Neural cell (in vitro differentiated cells): ENCODE data around the gene NUDT1. TPM values are rescaled to one million over a fixed set of nuclear protein-coding genes. Genes with fewer than 3 reads are reported as not detected.

Experiments
- H2AFZ ChIP-seq: fragments of 200-600, 300-800 bp; sonication (generic), shearing (Covaris generic); 2 replicates; pipeline ENCODE4 v1.6.0; 2014; ENCODE audit warnings: low read depth, mild to moderate bottlenecking, antibody characterized with exemption, low read length, moderate library complexity
- H3F3A ChIP-seq: fragments of 200-600 bp; shearing (Covaris generic); 2 replicates; pipeline ENCODE4 v1.6.1; 2016; ENCODE audit warnings: mild to moderate bottlenecking, moderate library complexity, mixed read lengths, antibody characterized with exemption, low read length; ENCODE audit not compliant: insufficient read depth, poor library complexity, severe bottlenecking
- H3K27ac ChIP-seq: fragments of 200-600, 300-800 bp; sonication (generic), shearing (Covaris generic); 2 replicates; pipeline ENCODE4 v1.5.1; 2014; ENCODE audit warnings: mild to moderate bottlenecking, low read length, moderate library complexity
- H3K27me3 ChIP-seq: fragments of 300-800, 200-600 bp; sonication (generic), shearing (Covaris generic); 2 replicates; pipeline ENCODE4 v1.6.0; 2014; ENCODE audit warnings: mild to moderate bottlenecking, low read depth, low read length, moderate library complexity; ENCODE audit not compliant: insufficient read depth
- H3K36me3 ChIP-seq: fragments of 300-800, 200-600 bp; sonication (generic), shearing (Covaris generic); 2 replicates; pipeline ENCODE4 v1.5.1; 2014; ENCODE audit warnings: mild to moderate bottlenecking, antibody characterized with exemption, low read length, moderate library complexity; ENCODE audit not compliant: insufficient read depth
- H3K4me2 ChIP-seq: fragments of 300-800, 200-600 bp; sonication (generic), shearing (Covaris generic); 2 replicates; pipeline ENCODE4 v1.6.0; 2014; ENCODE audit warnings: mild to moderate bottlenecking, low read length
- H3K4me3 ChIP-seq: fragments of 300-800, 200-600 bp; sonication (generic), shearing (Covaris generic); 2 replicates; pipeline ENCODE4 v1.5.1; 2014; ENCODE audit warnings: mild to moderate bottlenecking, low read length, moderate library complexity
- H3K79me2 ChIP-seq: fragments of 200-600 bp; shearing (Covaris generic); replicated peaks from 2 replicates; pipeline ENCODE4 v1.6.0; 2014; ENCODE audit warnings: mild to moderate bottlenecking, low read length, moderate library complexity; ENCODE audit not compliant: insufficient read depth
- H3K9ac ChIP-seq: fragments of 300-800, 200-600 bp; sonication (generic), shearing (Covaris generic); 2 replicates; pipeline ENCODE4 v1.6.1; 2016; ENCODE audit warnings: mild to moderate bottlenecking, low read length, mixed read lengths
- H3K9me2 ChIP-seq: fragments of 200-600 bp; shearing (Covaris generic); 2 replicates; pipeline ENCODE4 v1.6.1; 2016; ENCODE audit warnings: mild to moderate bottlenecking, low read length, mixed read lengths; ENCODE audit not compliant: insufficient read depth
- H3K9me3 ChIP-seq: fragments of 200-600, 300-800 bp; sonication (generic), shearing (Covaris generic); 2 replicates; pipeline ENCODE4 v1.6.1; 2016; ENCODE audit warnings: mild to moderate bottlenecking, mixed run types, low read length, moderate library complexity, mixed read lengths
- H4K20me1 ChIP-seq: fragments of 200-600 bp; shearing (Covaris generic); 2 replicates; pipeline ENCODE4 v1.6.1; 2016; ENCODE audit warnings: mild to moderate bottlenecking, mixed run types; ENCODE audit not compliant: insufficient read depth
- EP300 ChIP-seq: fragments of 450-650 bp; conservative IDR thresholded peaks from 2 replicates; pipeline ENCODE4 v1.6.1; 2014; ENCODE audit warnings: antibody characterized with exemption, mild to moderate bottlenecking, moderate library complexity; ENCODE audit not compliant: poor library complexity, severe bottlenecking
- EZH2 ChIP-seq: fragments of 200-600, 300-800 bp; shearing (Covaris generic), sonication (generic); IDR thresholded peaks from 2 replicates; pipeline ENCODE4 v1.6.1; 2014; ENCODE audit warnings: antibody characterized with exemption, low read length, borderline replicate concordance, mild to moderate bottlenecking; ENCODE audit not compliant: insufficient read depth, poor library complexity, severe bottlenecking
- MXI1 ChIP-seq: fragments of 450-650 bp; conservative IDR thresholded peaks from 2 replicates; pipeline ENCODE4 v1.6.1; 2014; ENCODE audit warnings: antibody characterized with exemption, mild to moderate bottlenecking; ENCODE audit not compliant: poor library complexity, severe bottlenecking
- POLR2AphosphoS5 ChIP-seq: IDR thresholded peaks from 2 replicates; pipeline ENCODE4 v1.6.1; 2012
- RAD21 ChIP-seq: fragments of 450-650 bp; conservative IDR thresholded peaks from 2 replicates; pipeline ENCODE4 v1.6.1; 2014; ENCODE audit warnings: antibody characterized with exemption, mild to moderate bottlenecking, moderate library complexity
- REST ChIP-seq: IDR thresholded peaks from 2 replicates; pipeline ENCODE4 v1.6.1; 2012; ENCODE audit warnings: borderline replicate concordance
- SMC3 ChIP-seq: fragments of 450-650 bp; conservative IDR thresholded peaks from 2 replicates; pipeline ENCODE4 v1.6.1; 2014; ENCODE audit warnings: antibody characterized with exemption, mild to moderate bottlenecking, moderate library complexity; ENCODE audit not compliant: poor library complexity
- TAF1 ChIP-seq: IDR thresholded peaks from 2 replicates; pipeline ENCODE4 v1.6.1; 2012; ENCODE audit warnings: low read depth
- polyA plus RNA-seq: library from polyadenylated mRNA; depleted of rRNA; stranded (reverse); fragments of >200 nt; gene quantifications from 2 replicates; pipeline ENCODE4 v1.2.3, GENCODE V29; 2014
- TF ChIP-seq, protein P1 (sequence below): fragments of 450-650 bp; IDR thresholded peaks from 2 replicates; pipeline ENCODE4 v1.5.1; 2014; ENCODE audit warnings: antibody characterized with exemption, mild to moderate bottlenecking, moderate library complexity; ENCODE audit not compliant: poor library complexity, severe bottlenecking

NUDT1 gene
- polyA plus RNA-seq, 1 donor from 2014 or later: 67.8 TPM

DNA sequence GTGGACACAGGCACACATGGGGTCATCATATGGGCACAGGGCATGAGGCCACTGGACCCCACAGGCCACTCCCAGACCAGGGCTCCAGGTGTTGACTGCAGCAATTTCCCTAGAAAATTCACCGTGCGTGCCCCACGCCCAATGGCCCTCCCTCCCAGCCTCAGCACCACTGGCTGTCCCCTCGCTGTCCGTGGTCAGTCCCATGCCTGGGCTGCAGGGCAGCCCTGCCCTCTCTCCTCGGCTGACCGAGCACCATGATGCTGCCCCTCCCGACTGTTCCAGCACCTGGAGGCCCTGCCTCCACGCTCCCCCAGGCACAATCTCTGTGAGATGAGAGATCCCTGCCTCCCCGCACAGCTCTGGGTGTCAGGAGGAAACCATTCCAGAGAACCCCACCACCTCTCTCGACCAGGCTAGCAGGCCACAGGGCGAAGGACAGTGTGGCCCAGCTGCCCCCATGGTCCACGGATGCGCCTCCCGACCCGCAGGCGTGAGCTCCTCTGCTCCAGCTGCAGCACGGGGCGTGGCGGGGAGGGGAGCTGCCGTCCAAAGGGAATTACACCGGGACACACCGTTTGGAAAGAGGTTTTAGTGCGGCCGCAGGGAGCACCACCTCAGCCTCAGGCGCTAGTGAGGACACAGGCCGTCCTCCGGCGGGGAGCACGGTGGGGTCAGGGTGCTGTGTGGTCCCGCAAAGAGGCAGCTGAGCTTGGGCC lies 12.6 kb downstream of the NUDT1 start:
- no peaks in the 10 kb centered on the region for H3K27me3 ChIP-seq
- no peak overlapping the region for H3K4me3 ChIP-seq
- H3K9me3 ChIP-seq: no peaks in the 10 kb centered on the region
- no peaks in the 10 kb centered on the region for H3K79me2 ChIP-seq
- no peaks in the 10 kb centered on the region for H4K20me1 ChIP-seq
- no peak overlapping the region for H3K4me2 ChIP-seq
- H3K36me3 ChIP-seq: no peaks in the 10 kb centered on the region
- TF ChIP-seq POLR2AphosphoS5 (no peak), TAF1 (no peak), REST (no peak), SMC3 (no peak), RAD21 (no peak)
- TF ChIP-seq, protein P1, sequence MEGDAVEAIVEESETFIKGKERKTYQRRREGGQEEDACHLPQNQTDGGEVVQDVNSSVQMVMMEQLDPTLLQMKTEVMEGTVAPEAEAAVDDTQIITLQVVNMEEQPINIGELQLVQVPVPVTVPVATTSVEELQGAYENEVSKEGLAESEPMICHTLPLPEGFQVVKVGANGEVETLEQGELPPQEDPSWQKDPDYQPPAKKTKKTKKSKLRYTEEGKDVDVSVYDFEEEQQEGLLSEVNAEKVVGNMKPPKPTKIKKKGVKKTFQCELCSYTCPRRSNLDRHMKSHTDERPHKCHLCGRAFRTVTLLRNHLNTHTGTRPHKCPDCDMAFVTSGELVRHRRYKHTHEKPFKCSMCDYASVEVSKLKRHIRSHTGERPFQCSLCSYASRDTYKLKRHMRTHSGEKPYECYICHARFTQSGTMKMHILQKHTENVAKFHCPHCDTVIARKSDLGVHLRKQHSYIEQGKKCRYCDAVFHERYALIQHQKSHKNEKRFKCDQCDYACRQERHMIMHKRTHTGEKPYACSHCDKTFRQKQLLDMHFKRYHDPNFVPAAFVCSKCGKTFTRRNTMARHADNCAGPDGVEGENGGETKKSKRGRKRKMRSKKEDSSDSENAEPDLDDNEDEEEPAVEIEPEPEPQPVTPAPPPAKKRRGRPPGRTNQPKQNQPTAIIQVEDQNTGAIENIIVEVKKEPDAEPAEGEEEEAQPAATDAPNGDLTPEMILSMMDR: no peak
- no peak overlapping the region for H3K27ac ChIP-seq
- no peaks in the 10 kb centered on the region for H3K9me2 ChIP-seq
- H3K9ac ChIP-seq: no peak overlapping the region
- H2AFZ ChIP-seq: no peak overlapping the region
- no peaks in the 10 kb centered on the region for H3F3A ChIP-seq

DNA sequence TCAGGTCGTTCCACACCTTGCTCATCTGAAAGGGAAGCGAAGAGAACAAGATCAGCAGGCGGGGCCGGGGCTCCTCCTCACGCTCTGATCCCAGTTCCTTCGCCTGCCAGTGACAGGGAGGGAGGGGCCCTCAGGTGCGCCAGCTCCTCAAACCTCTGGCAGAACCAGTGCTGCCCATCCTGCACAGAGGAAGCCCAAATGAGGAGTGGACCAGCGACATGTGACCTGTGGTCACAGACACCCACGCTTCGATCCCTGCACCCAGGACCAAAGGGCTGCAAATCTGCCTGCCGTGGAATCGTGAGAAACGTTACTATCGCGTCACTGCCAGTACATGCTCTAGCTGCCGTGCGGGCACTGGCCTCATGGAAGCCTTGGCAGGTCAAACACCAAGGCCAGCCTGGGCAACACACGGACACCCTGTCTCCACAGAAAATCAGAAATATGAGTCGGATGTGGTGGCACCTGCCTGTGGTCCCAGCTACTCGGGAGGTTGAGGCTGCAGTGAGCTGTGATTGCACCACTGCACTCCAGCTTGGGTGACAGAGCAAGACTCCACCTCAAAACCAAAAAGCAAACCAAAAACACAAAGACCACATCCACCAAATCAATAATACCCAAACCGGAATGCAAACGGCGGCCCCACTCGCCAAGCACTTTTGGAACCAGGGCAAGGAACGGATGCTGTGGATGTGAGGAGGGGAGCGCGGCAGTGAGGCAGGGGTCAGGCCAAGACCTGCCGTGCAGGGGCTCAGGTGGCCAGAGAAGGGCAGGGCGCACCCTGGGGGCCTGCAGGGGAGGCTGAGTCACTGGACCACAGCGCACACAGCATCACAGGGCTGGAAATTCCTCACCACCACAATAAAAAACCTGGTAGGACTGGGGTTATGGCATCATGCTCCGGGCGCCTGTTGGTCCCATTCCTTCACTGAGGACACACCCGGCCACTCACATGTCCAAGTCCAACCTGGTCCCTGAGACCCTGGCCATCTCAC lies 13.4 kb downstream of the NUDT1 start:
- H3K79me2 ChIP-seq: no peaks in the 10 kb centered on the region
- no peaks in the 10 kb centered on the region for H4K20me1 ChIP-seq
- no peak overlapping the region for H2AFZ ChIP-seq
- no peak overlapping the region for H3K9ac ChIP-seq
- no peaks in the 10 kb centered on the region for H3F3A ChIP-seq
- H3K36me3 ChIP-seq: no peaks in the 10 kb centered on the region
- H3K9me3 ChIP-seq: no peaks in the 10 kb centered on the region
- no peaks in the 10 kb centered on the region for H3K27me3 ChIP-seq
- no peak overlapping the region for H3K27ac ChIP-seq
- H3K4me2 ChIP-seq: no peak overlapping the region
- no peaks in the 10 kb centered on the region for H3K9me2 ChIP-seq
- no peak overlapping the region for H3K4me3 ChIP-seq
- TF ChIP-seq TAF1 (no peak), REST (no peak), EZH2 (no peak), MXI1 (no peak), EP300 (no peak), POLR2AphosphoS5 (no peak), RAD21 (no peak), SMC3 (no peak)
- TF ChIP-seq, protein P1: no peak
